HepG2 (cell line): ENCODE measurements around the gene CAMK2G. TPM values are rescaled to one million over a fixed set of nuclear protein-coding genes. Genes with fewer than 3 reads are reported as not detected.

ENCODE experiments used
- ATAC-seq: fragments of 200-7000 bp; cut with Tn5 transposase; 3 replicates; pipeline ENCODE4 v1.9.1; 2020; ENCODE audit warnings: mild to moderate bottlenecking, moderate library complexity
- BruUV-seq: library from RNA; stranded (reverse); fragments of 400-500 nt; replicated peaks from 2 replicates; lab custom pipeline; 2021; lab: Mats Ljungman, UMichigan
- CTCF ChIA-PET: fragments of 300-600 bp; formaldehyde crosslinking; extraction: SDS; loops from one replicate; lab custom pipeline; 2021; ENCODE audit warnings: low total read pairs, inconsistent platforms, low intra/inter-chr PET ratio; lab: Yijun Ruan, JAX
- POLR2A ChIA-PET: fragments of 350-600 bp; sonication (Branson Sonifier 250); formaldehyde crosslinking; loops from one replicate; lab custom pipeline; 2020; ENCODE audit warnings: antibody characterized with exemption, inconsistent platforms; lab: Yijun Ruan, JAX
- DNase-seq: peaks from one replicate; pipeline ENCODE4 v3.0.0-alpha.2; 2015; ENCODE audit warnings: low spot score
- FAIRE-seq: peaks from 3 replicates; lab custom pipeline; 2011; peaks lifted over from hg19 to GRCh38; lab: Jason Lieb, UNC
- H2AFZ ChIP-seq: one replicate; pipeline ENCODE4 v1.6.1; 2011; ENCODE audit warnings: low read length, inconsistent platforms
- H3K27ac ChIP-seq: fragments of 300-600 bp; 3 replicates; pipeline ENCODE4 v1.8.0; 2011; ENCODE audit warnings: mixed run types, mild to moderate bottlenecking, mixed read lengths, low read length, inconsistent platforms; ENCODE audit not compliant: insufficient read depth; ENCODE audit errors: extremely low read length
- H3K27me3 ChIP-seq, 2 experiments: fragments of 200-600 bp in 1 of 2; 2 replicates in 1 of 2; 3 replicates in 1 of 2; pipeline versions ENCODE4 v1.6.0 to v1.8.0; 2011; ENCODE audit warnings: low read length in 2 of 2, mild to moderate bottlenecking in 2 of 2, moderate library complexity in 2 of 2, inconsistent platforms in 1 of 2; ENCODE audit not compliant: insufficient read depth in 2 of 2, control insufficient read depth in 1 of 2
- H3K36me3 ChIP-seq, 2 experiments: fragments of 200-600 bp in 1 of 2; replicated peaks in 1 of 2; 2 replicates in 1 of 2; 3 replicates in 1 of 2; pipeline versions ENCODE4 v1.5.1 to v1.8.0; 2011; ENCODE audit warnings: low read length in 2 of 2, inconsistent platforms in 1 of 2; ENCODE audit not compliant: insufficient read depth in 2 of 2, control insufficient read depth in 1 of 2
- H3K4me1 ChIP-seq: 2 replicates; pipeline ENCODE4 v1.5.1; 2012; ENCODE audit warnings: low read length, inconsistent platforms; ENCODE audit not compliant: insufficient read depth
- H3K4me2 ChIP-seq: 2 replicates; pipeline ENCODE4 v1.6.0; 2011; ENCODE audit warnings: low read depth, low read length, inconsistent platforms
- H3K4me3 ChIP-seq, 3 experiments: fragments of 200-600 bp in 1 of 3; sonication (generic), shearing (Covaris generic) in 1 of 3; replicated peaks in 1 of 3; 2 replicates each; pipeline ENCODE4 v1.5.1; 2011 to 2016; ENCODE audit warnings: low read length in 3 of 3, inconsistent platforms in 2 of 3, low read depth in 2 of 3, mild to moderate bottlenecking in 2 of 3, control low read depth in 1 of 3, mixed read lengths in 1 of 3; ENCODE audit not compliant: insufficient read depth in 1 of 3
- H3K79me2 ChIP-seq: one replicate; pipeline ENCODE4 v1.6.1; 2011; ENCODE audit warnings: low read length, inconsistent platforms; ENCODE audit not compliant: insufficient read depth
- H3K9ac ChIP-seq: 2 replicates; pipeline ENCODE4 v1.6.0; 2011; ENCODE audit warnings: mild to moderate bottlenecking, low read depth, low read length, inconsistent platforms; ENCODE audit not compliant: insufficient read depth
- H3K9me3 ChIP-seq: 2 replicates; pipeline ENCODE4 v1.5.1; 2012; ENCODE audit warnings: mild to moderate bottlenecking, low read length
- H4K20me1 ChIP-seq: 2 replicates; pipeline ENCODE4 v1.6.0; 2011; ENCODE audit warnings: inconsistent platforms, mild to moderate bottlenecking, low read length, moderate library complexity; ENCODE audit not compliant: insufficient read depth
- AHR ChIP-seq: IDR thresholded peaks from 2 replicates; pipeline ENCODE4 v1.6.1; 2018; ENCODE audit warnings: missing genetic modification reagents, missing compliant biosample characterization
- CAMTA2 ChIP-seq: sonication (generic); formaldehyde crosslinking; IDR thresholded peaks from 2 replicates; pipeline ENCODE4 v1.4.0; 2020; ENCODE audit warnings: mild to moderate bottlenecking, missing genetic modification reagents, borderline replicate concordance
- CC2D1A ChIP-seq: sonication (generic); formaldehyde crosslinking; IDR thresholded peaks from 2 replicates; pipeline ENCODE4 v1.8.1; 2023; ENCODE audit warnings: mild to moderate bottlenecking, missing genetic modification reagents
- DNMT3B ChIP-seq: conservative IDR thresholded peaks from 2 replicates; pipeline ENCODE4 v1.6.1; 2016; ENCODE audit warnings: missing biosample characterization, control low read depth
- E2F1 ChIP-seq: sonication (generic); formaldehyde crosslinking; IDR thresholded peaks from 2 replicates; pipeline ENCODE4 v1.5.0; 2020; ENCODE audit warnings: missing genetic modification reagents
- GATA4 ChIP-seq: sonication (generic); IDR thresholded peaks from 2 replicates; pipeline ENCODE4 v1.6.1; 2016; ENCODE audit warnings: antibody characterized with exemption, low read depth, borderline replicate concordance
- KLF16 ChIP-seq, 2 experiments: sonication (generic) in 1 of 2; formaldehyde crosslinking in 1 of 2; IDR thresholded peaks; 2 replicates each; pipeline versions ENCODE4 v1.6.1 to v1.8.0; 2016 to 2023; ENCODE audit warnings: missing genetic modification reagents in 2 of 2, missing compliant biosample characterization in 1 of 2
- LCORL ChIP-seq, 2 experiments: fragments of 450-650 bp in 1 of 2; sonication (generic) in 1 of 2; formaldehyde crosslinking in 1 of 2; IDR thresholded peaks; 2 replicates each; pipeline versions ENCODE4 v1.5.0 to v1.6.1; 2017 to 2020; ENCODE audit warnings: antibody characterized with exemption in 1 of 2, missing genetic modification reagents in 1 of 2
- NFE2L1 ChIP-seq: sonication (generic); formaldehyde crosslinking; IDR thresholded peaks from 2 replicates; pipeline ENCODE4 v1.4.0; 2020; ENCODE audit warnings: missing genetic modification reagents, mild to moderate bottlenecking, borderline replicate concordance
- SRY ChIP-seq: sonication (generic); formaldehyde crosslinking; IDR thresholded peaks from 2 replicates; pipeline ENCODE4 v1.8.0; 2022; ENCODE audit warnings: mild to moderate bottlenecking, missing genetic modification reagents
- ZBTB4 ChIP-seq: sonication (generic); formaldehyde crosslinking; IDR thresholded peaks from 2 replicates; pipeline ENCODE4 v1.4.0; 2020; ENCODE audit warnings: missing genetic modification reagents, mild to moderate bottlenecking, borderline replicate concordance
- ZBTB46 ChIP-seq: sonication (generic); formaldehyde crosslinking; IDR thresholded peaks from 2 replicates; pipeline ENCODE4 v1.4.0; 2020; ENCODE audit warnings: mild to moderate bottlenecking, missing genetic modification reagents, borderline replicate concordance
- ZC3H4 ChIP-seq: sonication (generic); formaldehyde crosslinking; IDR thresholded peaks from 2 replicates; pipeline ENCODE4 v1.4.0; 2020; ENCODE audit warnings: missing genetic modification reagents, borderline replicate concordance
- ZNF530 ChIP-seq: sonication (generic); formaldehyde crosslinking; IDR thresholded peaks from 2 replicates; pipeline ENCODE4 v1.5.0; 2020; ENCODE audit warnings: low read depth, mild to moderate bottlenecking, missing genetic modification reagents
- ZNF616 ChIP-seq: sonication (generic); formaldehyde crosslinking; IDR thresholded peaks from 2 replicates; pipeline ENCODE4 v1.5.0; 2020; ENCODE audit warnings: low read depth, mild to moderate bottlenecking, missing genetic modification reagents
- ZNF720 ChIP-seq: sonication (generic); formaldehyde crosslinking; IDR thresholded peaks from 2 replicates; pipeline ENCODE4 v1.4.0; 2020; ENCODE audit warnings: missing genetic modification reagents
- ZNF792 ChIP-seq: IDR thresholded peaks from 2 replicates; pipeline ENCODE4 v1.6.1; 2016
- WGBS: methylation state at CpG from one replicate; pipeline ENCODE4 v1.1.6; 2017; ENCODE audit warnings: low lambda C conversion rate; 5-methylcytosine and 5-hydroxymethylcytosine counted together
- in situ Hi-C: cut with HindIII; loops from 2 replicates; pipeline ENCODE4 v1.10.0; 2017; ENCODE audit warnings: low pct_unique_long_range_greater_than_20kb; ENCODE audit not compliant: extremely low pct_ligation_motif_present
- intact Hi-C: fragments of 100-400 bp; cut with micrococcal nuclease; formaldehyde crosslinking; loops from one replicate; pipeline ENCODE4 v1.10.0; 2022; ENCODE audit not compliant: unreplicated experiment
- polyA plus RNA-seq, 8 experiments: library from polyadenylated mRNA; depleted of rRNA in 3 of 8; stranded (reverse) in 7 of 8; unstranded in 1 of 8; fragments of >200 nt; fragmentation: Illumina TruSeq in 4 of 8; extraction: Trizol in 4 of 8; gene quantifications; 2 replicates each; pipeline versions ENCODE4 v1.2.1 to v1.2.3, GENCODE V29; 2011 to 2016; ENCODE audit warnings: low read depth in 4 of 8, missing spikeins in 1 of 8, mixed read lengths in 1 of 8; ENCODE audit not compliant: insufficient read depth in 1 of 8
- total RNA-seq, 5 experiments: library from RNA; depleted of rRNA; stranded (reverse); fragments of >200 nt; fragmentation: Illumina TruSeq; extraction: Trizol; gene quantifications; 2 replicates each; pipeline ENCODE4 v1.2.3, GENCODE V29; 2016; ENCODE audit warnings: low read depth in 1 of 5

CAMK2G gene
- total and polyA plus RNA-seq, 2 of the 13 experiments (the other 11 are each of a cell fraction or from before 2014, with no cell fraction given) = 15.9 to 18.8 TPM

GRCh38 chr10:73881221-73881919 lies 7.0 kb upstream of the CAMK2G start:
- ATAC-seq = no peak
- in situ Hi-C loops = loop anchor here (5.0 kb wide), 1 partner anchor 34 kb away; no protein-coding TSS in a partner anchor
- H3K4me2 ChIP-seq = no peak overlapping the region
- intact Hi-C loops = no loop called here
- H3K9ac ChIP-seq = no peak overlapping the region
- peaks cover 24% of the 10 kb centered on the region for H3K4me1 ChIP-seq
- ChIA-PET POLR2A (interaction anchor here (3.0 kb wide), 1 partner anchor 41 kb away, joined by 18 read pairs; no protein-coding TSS in a partner anchor), CTCF (interaction anchor here (3.1 kb wide), 1 partner anchor 32 kb away, joined by 60 read pairs; no protein-coding TSS in a partner anchor)
- H3K36me3 ChIP-seq = no peaks in the 10 kb centered on the region
- no peaks in the 10 kb centered on the region for H3K79me2 ChIP-seq
- WGBS = 0% methylated on average over 3 of the region's 3 CpGs
- H3K4me3 ChIP-seq = no peak overlapping the region
- FAIRE-seq = no peak
- DNase-seq = no peak
- no peaks in the 10 kb centered on the region for H4K20me1 ChIP-seq
- no peak overlapping the region for H3K27ac ChIP-seq
- no peaks in the 10 kb centered on the region for H3K27me3 ChIP-seq
- no peaks in the 10 kb centered on the region for H3K9me3 ChIP-seq
- no peak overlapping the region for H2AFZ ChIP-seq
- no TSS peak for BruUV-seq
- TF ChIP-seq KLF16 (CRISPR knock-in tag; IDR thresholded peaks at IDR 0.05) (no peak), DNMT3B (CRISPR knock-in tag) (no peak), E2F1 (CRISPR knock-in tag) (no peak), CAMTA2 (CRISPR knock-in tag) (no peak), ZNF720 (CRISPR knock-in tag) (no peak), ZBTB4 (CRISPR knock-in tag) (no peak), GATA4 (no peak), SRY (CRISPR knock-in tag) (no peak), ZNF792 (CRISPR knock-in tag) (no peak), ZNF616 (CRISPR knock-in tag) (no peak), CC2D1A (CRISPR knock-in tag) (no peak), ZC3H4 (CRISPR knock-in tag) (no peak), ZBTB46 (CRISPR knock-in tag) (no peak), LCORL (IDR thresholded peaks at IDR 0.05) (no peak), LCORL (CRISPR knock-in tag; IDR thresholded peaks at IDR 0.05) (no peak), ZNF530 (CRISPR knock-in tag) (no peak), NFE2L1 (no peak), AHR (CRISPR knock-in tag) (no peak)
